ENCODE data around the gene ST3GAL2.
A peak's percentile ranks its signal among the peaks of the same experiment; 100 is the strongest.

Gene ST3GAL2

DNA sequence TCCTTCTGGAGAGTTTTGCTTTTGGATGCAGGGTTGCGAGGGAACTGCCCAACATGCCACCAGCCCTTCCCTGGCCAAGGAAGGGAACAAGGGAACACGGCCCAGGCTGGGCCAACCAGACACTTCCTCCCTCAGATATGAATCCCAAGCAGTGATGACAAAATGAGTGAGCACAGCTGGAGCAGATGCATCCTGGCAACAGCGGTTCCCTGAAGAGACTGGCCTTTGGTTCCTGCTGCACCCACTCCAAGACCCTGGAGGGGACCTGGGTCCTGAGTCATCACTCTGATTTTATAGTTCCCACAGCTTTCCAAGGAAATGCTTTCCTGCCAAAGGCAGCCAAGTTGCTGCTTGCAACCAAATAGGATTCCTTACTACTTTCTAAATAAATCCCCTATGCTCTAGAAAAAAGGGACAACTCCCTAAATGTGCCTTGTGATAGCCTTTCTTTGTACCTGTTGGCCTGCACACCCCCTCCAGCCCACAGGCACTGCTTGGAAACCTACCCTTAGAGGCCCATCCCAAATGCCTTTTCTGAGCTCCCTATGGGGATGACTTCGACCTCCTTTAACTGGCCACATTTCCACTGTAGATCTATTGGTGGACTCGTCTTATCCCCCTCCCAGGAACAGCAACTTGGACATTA lies 5.3 kb downstream of the ST3GAL2 start:
- no peak for DNase-seq (ENCODE audit: low spot score)
- H3K4me3 ChIP-seq (ENCODE audit: severe bottlenecking) = no peak overlapping the region
- H3K27ac ChIP-seq (ENCODE audit: poor library complexity, severe bottlenecking) = peak overlapping the region; percentile 17
- ATAC-seq (ENCODE audit: low read depth) = peak; percentile 27; the same call in 2 of the 3 replicates
- no peaks in the 10 kb centered on the region for H3K9me3 ChIP-seq (ENCODE audit: severe bottlenecking)
- no peaks in the 10 kb centered on the region for H3K27me3 ChIP-seq (ENCODE audit: insufficient read depth, poor library complexity, severe bottlenecking)
- peaks cover 25% of the 10 kb centered on the region for H3K4me1 ChIP-seq (ENCODE audit: insufficient read depth, poor library complexity, severe bottlenecking)
- peaks cover 8% of the 10 kb centered on the region; the same call in 1 of the 2 replicates for H3K36me3 ChIP-seq (ENCODE audit: low read depth)
- TF ChIP-seq, protein P1, sequence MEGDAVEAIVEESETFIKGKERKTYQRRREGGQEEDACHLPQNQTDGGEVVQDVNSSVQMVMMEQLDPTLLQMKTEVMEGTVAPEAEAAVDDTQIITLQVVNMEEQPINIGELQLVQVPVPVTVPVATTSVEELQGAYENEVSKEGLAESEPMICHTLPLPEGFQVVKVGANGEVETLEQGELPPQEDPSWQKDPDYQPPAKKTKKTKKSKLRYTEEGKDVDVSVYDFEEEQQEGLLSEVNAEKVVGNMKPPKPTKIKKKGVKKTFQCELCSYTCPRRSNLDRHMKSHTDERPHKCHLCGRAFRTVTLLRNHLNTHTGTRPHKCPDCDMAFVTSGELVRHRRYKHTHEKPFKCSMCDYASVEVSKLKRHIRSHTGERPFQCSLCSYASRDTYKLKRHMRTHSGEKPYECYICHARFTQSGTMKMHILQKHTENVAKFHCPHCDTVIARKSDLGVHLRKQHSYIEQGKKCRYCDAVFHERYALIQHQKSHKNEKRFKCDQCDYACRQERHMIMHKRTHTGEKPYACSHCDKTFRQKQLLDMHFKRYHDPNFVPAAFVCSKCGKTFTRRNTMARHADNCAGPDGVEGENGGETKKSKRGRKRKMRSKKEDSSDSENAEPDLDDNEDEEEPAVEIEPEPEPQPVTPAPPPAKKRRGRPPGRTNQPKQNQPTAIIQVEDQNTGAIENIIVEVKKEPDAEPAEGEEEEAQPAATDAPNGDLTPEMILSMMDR (IDR thresholded peaks at IDR 0.05; ENCODE audit: poor library complexity, severe bottlenecking) = no peak

DNA sequence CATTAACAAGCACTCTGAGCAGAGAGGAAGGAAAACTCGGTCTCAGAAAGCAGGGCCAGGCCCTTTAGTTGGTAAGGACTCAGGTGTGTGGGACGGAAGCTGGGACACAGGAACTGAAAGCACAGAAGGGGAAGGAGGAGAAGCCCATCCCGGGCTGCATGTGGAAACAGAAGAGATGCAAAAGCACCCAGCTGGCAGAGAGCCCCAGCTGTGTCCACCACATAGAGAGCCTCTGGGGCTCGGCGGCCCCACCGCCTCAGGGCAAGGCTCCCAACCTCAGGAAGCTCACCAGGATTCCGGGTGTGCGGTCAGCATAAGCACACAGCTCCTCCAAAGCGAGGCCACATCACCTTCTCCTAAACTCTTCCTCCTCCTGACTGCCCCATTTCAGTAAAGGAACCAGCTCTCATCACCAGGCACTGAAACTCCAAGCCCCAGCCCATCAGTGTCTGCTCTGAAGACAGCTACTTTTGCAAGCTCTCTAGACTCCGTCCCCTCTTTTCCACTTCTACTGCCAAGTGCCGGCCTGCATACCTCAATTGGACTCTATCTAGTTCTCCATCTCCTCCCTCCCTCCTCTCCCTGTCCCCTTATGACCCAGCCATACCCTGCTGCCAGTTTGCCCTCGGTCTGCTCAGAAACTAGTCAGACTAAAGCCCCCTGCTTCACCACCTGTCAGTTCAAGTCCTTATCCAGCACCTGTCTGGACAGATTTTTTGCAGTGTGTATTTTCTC lies 6.0 kb downstream of the ST3GAL2 start:
- H3K4me1 ChIP-seq (ENCODE audit: insufficient read depth, poor library complexity, severe bottlenecking) = peaks cover 32% of the 10 kb centered on the region
- TF ChIP-seq, protein P1 (IDR thresholded peaks at IDR 0.05; ENCODE audit: poor library complexity, severe bottlenecking) = no peak
- H3K27ac ChIP-seq (ENCODE audit: poor library complexity, severe bottlenecking) = peak overlapping the region; percentile 17
- no peaks in the 10 kb centered on the region for H3K27me3 ChIP-seq (ENCODE audit: insufficient read depth, poor library complexity, severe bottlenecking)
- H3K4me3 ChIP-seq (ENCODE audit: severe bottlenecking) = no peak overlapping the region
- no peak for DNase-seq (ENCODE audit: low spot score)
- no peaks in the 10 kb centered on the region for H3K9me3 ChIP-seq (ENCODE audit: severe bottlenecking)
- H3K36me3 ChIP-seq (ENCODE audit: low read depth) = peaks cover 8% of the 10 kb centered on the region; the same call in 1 of the 2 replicates
- ATAC-seq (ENCODE audit: low read depth) = no peak

DNA sequence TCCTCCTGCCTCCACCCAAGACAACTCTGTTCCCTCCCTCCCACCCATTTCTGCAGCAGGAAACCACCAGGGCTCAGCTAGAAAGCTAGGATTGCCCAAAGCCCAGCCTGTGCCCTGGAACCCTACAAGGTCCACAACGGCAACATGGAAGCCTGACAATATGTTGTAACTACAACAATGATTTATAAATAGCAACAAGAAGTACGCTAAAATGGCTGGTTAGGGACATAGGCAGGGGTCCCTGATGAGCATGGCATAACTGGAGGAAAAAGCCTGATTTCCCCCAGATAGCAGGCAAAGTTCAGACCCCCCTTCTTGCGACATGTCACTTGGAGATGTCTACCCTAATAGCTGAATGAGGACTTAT lies 6.6 kb downstream of the ST3GAL2 start:
- H3K4me1 ChIP-seq (ENCODE audit: insufficient read depth, poor library complexity, severe bottlenecking) = peaks cover 35% of the 10 kb centered on the region
- DNase-seq (ENCODE audit: low spot score) (no peak), ATAC-seq (ENCODE audit: low read depth) (no peak)
- no peak overlapping the region for H3K27ac ChIP-seq (ENCODE audit: poor library complexity, severe bottlenecking)
- H3K9me3 ChIP-seq (ENCODE audit: severe bottlenecking) = no peaks in the 10 kb centered on the region
- H3K27me3 ChIP-seq (ENCODE audit: insufficient read depth, poor library complexity, severe bottlenecking) = no peaks in the 10 kb centered on the region
- no peak overlapping the region for H3K4me3 ChIP-seq (ENCODE audit: severe bottlenecking)
- peaks cover 8% of the 10 kb centered on the region; the same call in 1 of the 2 replicates for H3K36me3 ChIP-seq (ENCODE audit: low read depth)
- TF ChIP-seq, protein P1 (IDR thresholded peaks at IDR 0.05; ENCODE audit: poor library complexity, severe bottlenecking) = no peak

DNA sequence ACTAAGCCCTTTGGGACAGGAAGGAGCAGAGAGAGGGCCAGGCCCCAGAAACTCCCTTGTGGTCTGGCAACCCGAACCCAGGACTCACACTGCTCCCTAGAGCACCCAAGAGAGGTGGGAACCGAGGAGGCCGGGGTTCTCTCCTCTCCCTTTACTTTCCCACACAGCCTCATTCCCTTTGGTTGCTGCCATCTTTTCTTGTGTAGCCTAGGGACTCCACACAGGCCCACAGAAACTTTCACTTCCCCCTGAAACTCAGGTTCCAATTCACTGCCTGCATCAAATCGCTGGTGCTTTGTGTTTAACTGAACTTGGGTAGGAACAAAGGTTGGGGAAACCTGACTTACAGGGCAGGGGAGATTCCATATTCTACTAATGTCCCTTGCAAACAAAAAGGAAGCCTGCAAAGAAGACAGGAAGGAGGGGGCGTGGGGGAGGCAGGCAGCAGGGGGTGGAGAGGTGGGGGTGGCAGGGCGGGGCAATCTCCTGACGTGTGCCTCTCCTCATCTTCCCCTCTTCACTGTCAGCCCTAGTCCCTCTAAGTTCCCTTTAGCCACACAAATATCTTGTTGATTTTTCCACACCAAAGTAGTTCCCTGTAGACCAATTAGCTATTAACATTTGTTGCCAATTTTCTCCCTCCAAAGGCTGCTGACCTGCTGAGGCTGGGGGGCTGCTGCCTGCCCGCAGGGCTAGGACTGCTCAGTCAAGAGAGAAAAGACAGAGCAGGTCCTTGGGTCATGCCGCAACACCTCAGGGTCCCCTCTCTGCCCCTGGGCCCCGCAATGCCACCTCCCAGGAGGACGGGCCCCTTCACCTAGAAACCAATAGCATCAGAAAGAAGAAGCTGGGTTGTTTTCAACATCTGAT lies 8.0 kb downstream of the ST3GAL2 start:
- no peak for ATAC-seq (ENCODE audit: low read depth)
- peaks cover 8% of the 10 kb centered on the region; the same call in 1 of the 2 replicates for H3K36me3 ChIP-seq (ENCODE audit: low read depth)
- peaks cover 29% of the 10 kb centered on the region for H3K4me1 ChIP-seq (ENCODE audit: insufficient read depth, poor library complexity, severe bottlenecking)
- no peak overlapping the region for H3K4me3 ChIP-seq (ENCODE audit: severe bottlenecking)
- H3K9me3 ChIP-seq (ENCODE audit: severe bottlenecking) = no peaks in the 10 kb centered on the region
- no peak for DNase-seq (ENCODE audit: low spot score)
- TF ChIP-seq, protein P1 (IDR thresholded peaks at IDR 0.05; ENCODE audit: poor library complexity, severe bottlenecking) = no peak
- peak overlapping the region; percentile 59 for H3K27ac ChIP-seq (ENCODE audit: poor library complexity, severe bottlenecking)
- H3K27me3 ChIP-seq (ENCODE audit: insufficient read depth, poor library complexity, severe bottlenecking) = no peaks in the 10 kb centered on the region
